Fibroblast of lung (primary cell): Measurements from ENCODE around the gene PDE10A.

Experiments
- CTCF ChIP-seq, 2 donors: IDR thresholded peaks in 1 of 2; conservative IDR thresholded peaks in 1 of 2; 1 replicate in 1 of 2; 2 replicates in 1 of 2; pipeline ENCODE4 v1.5.1; 2011 to 2012; ENCODE audit warnings: low read length in 2 of 2, control low read depth in 1 of 2, inconsistent platforms in 1 of 2, low read depth in 1 of 2, mild to moderate bottlenecking in 1 of 2
- EZH2 ChIP-seq: IDR thresholded peaks from 2 replicates; pipeline ENCODE4 v1.5.1; 2012; ENCODE audit warnings: low read length, control low read depth, mild to moderate bottlenecking; ENCODE audit errors: missing control alignments

- TF ChIP-seq CTCF (conservative IDR thresholded peaks at IDR 0.05 in 1 of 2, IDR thresholded peaks at IDR 0.05 in 1 of 2; ENCODE audit: low read depth in 1 of 2, low read length in 2 of 2) (no peak), EZH2 (no peak)
Measured at GRCh38 chr6:165584541-165584940, 78.5 kb downstream of the PDE10A start.
